SK-N-SH (cell line): ENCODE data around the gene GZMA. TPM values are rescaled to one million over a fixed set of nuclear protein-coding genes. Genes with fewer than 3 reads are reported as not detected.

Experiments
- CTCF ChIA-PET: fragments of 300-600, 350-600 bp; formaldehyde crosslinking; extraction: SDS; loops from one replicate; lab custom pipeline; 2021; lab: Yijun Ruan, JAX
- POLR2A ChIA-PET: fragments of 350-600 bp; sonication (Branson Sonifier 250); formaldehyde crosslinking; extraction: SDS; loops from one replicate; lab custom pipeline; 2020; ENCODE audit warnings: antibody characterized with exemption, inconsistent platforms; lab: Yijun Ruan, JAX
- DNase-seq: peaks from one replicate; pipeline ENCODE4 v3.0.0; 2012
- H2AFZ ChIP-seq: fragments of 200-600 bp; sonication (generic); 2 replicates; pipeline ENCODE4 v1.8.1; 2016; ENCODE audit warnings: antibody characterized with exemption, mild to moderate bottlenecking, low read depth
- H3F3A ChIP-seq: fragments of 200-600 bp; sonication (generic); replicated peaks from 2 replicates; pipeline ENCODE3; 2016; ENCODE audit warnings: antibody characterized with exemption, mild to moderate bottlenecking; ENCODE audit not compliant: insufficient read depth
- H3K27ac ChIP-seq, 2 experiments: fragments of 200-500 bp in 1 of 2; fragments of 200-600 bp in 1 of 2; sonication (Bioruptor generic) in 1 of 2; sonication (generic), shearing (Covaris generic) in 1 of 2; 2 replicates each; pipeline versions ENCODE4 v1.5.1 to v1.6.1; 2014 to 2016; ENCODE audit warnings: low read depth in 2 of 2, inconsistent platforms in 1 of 2, low read length in 1 of 2, mild to moderate bottlenecking in 1 of 2, mixed read lengths in 1 of 2
- H3K27me3 ChIP-seq: fragments of 200-600 bp; sonication (generic), shearing (Covaris generic); 2 replicates; pipeline ENCODE4 v1.6.1; 2016; ENCODE audit warnings: mixed run types; ENCODE audit not compliant: insufficient read depth
- H3K36me3 ChIP-seq, 2 experiments: fragments of 200-500 bp in 1 of 2; fragments of 200-600 bp in 1 of 2; sonication (Bioruptor generic) in 1 of 2; sonication (generic) in 1 of 2; replicated peaks in 1 of 2; 2 replicates each; pipeline versions ENCODE3 to v1.5.1; 2014 to 2016; ENCODE audit warnings: low read length in 1 of 2, mild to moderate bottlenecking in 1 of 2; ENCODE audit not compliant: insufficient read depth in 2 of 2, control insufficient read depth in 1 of 2
- H3K4me1 ChIP-seq, 2 experiments: fragments of 200-500 bp in 1 of 2; fragments of 200-600 bp in 1 of 2; sonication (Bioruptor generic) in 1 of 2; sonication (generic), shearing (Covaris generic) in 1 of 2; 2 replicates each; pipeline versions ENCODE4 v1.5.1 to v1.6.1; 2014 to 2016; ENCODE audit warnings: low read depth in 1 of 2, low read length in 1 of 2, mixed run types in 1 of 2; ENCODE audit not compliant: insufficient read depth in 2 of 2, control insufficient read depth in 1 of 2
- H3K4me2 ChIP-seq: fragments of 200-600 bp; sonication (generic), shearing (Covaris generic); 2 replicates; pipeline ENCODE4 v1.6.1; 2017; ENCODE audit warnings: mixed run types
- H3K4me3 ChIP-seq, 2 experiments: fragments of 200-500 bp in 1 of 2; fragments of 200-600 bp in 1 of 2; sonication (Bioruptor generic) in 1 of 2; sonication (generic), shearing (Covaris generic) in 1 of 2; 2 replicates each; pipeline versions ENCODE4 v1.5.1 to v1.8.1; 2014 to 2016; ENCODE audit warnings: low read depth in 2 of 2, inconsistent platforms in 1 of 2, low read length in 1 of 2, mild to moderate bottlenecking in 1 of 2, mixed read lengths in 1 of 2, moderate library complexity in 1 of 2
- H3K79me2 ChIP-seq: fragments of 200-600 bp; sonication (generic); 2 replicates; pipeline ENCODE4 v1.8.1; 2017; ENCODE audit warnings: mild to moderate bottlenecking; ENCODE audit not compliant: insufficient read depth
- H3K9ac ChIP-seq: fragments of 200-600 bp; sonication (generic); 2 replicates; pipeline ENCODE4 v1.6.1; 2017; ENCODE audit warnings: mixed run types
- H3K9me2 ChIP-seq: fragments of 200-600 bp; sonication (generic); 2 replicates; pipeline ENCODE4 v1.6.1; 2017; ENCODE audit warnings: mixed run types
- H3K9me3 ChIP-seq: fragments of 200-600 bp; sonication (generic); 2 replicates; pipeline ENCODE4 v1.6.1; 2017; ENCODE audit warnings: mixed run types, mild to moderate bottlenecking, moderate library complexity
- H4K20me1 ChIP-seq: fragments of 200-600 bp; sonication (generic); 2 replicates; pipeline ENCODE4 v1.6.1; 2017; ENCODE audit warnings: mild to moderate bottlenecking, mixed run types; ENCODE audit not compliant: insufficient read depth
- ELF1 ChIP-seq: IDR thresholded peaks from 2 replicates; pipeline ENCODE4 v1.4.0; 2012
- EP300 ChIP-seq, 2 experiments: IDR thresholded peaks; 2 replicates each; pipeline versions ENCODE4 v1.4.0 to v1.6.1; 2012; ENCODE audit warnings: borderline replicate concordance in 1 of 2, low read depth in 1 of 2, low read length in 1 of 2
- FOSL2 ChIP-seq: IDR thresholded peaks from 2 replicates; pipeline ENCODE4 v1.4.0; 2012; ENCODE audit warnings: low read depth, mild to moderate bottlenecking, moderate library complexity, borderline replicate concordance
- FOXJ3 ChIP-seq: sonication (generic); formaldehyde crosslinking; IDR thresholded peaks from 2 replicates; pipeline ENCODE4 v1.5.1; 2020; ENCODE audit warnings: mild to moderate bottlenecking, missing genetic modification reagents
- GABPA ChIP-seq: IDR thresholded peaks from 2 replicates; pipeline ENCODE4 v1.4.0; 2012; ENCODE audit warnings: low read depth, mild to moderate bottlenecking
- JUND ChIP-seq: IDR thresholded peaks from 2 replicates; pipeline ENCODE4 v1.4.0; 2012
- MAX ChIP-seq: IDR thresholded peaks from 2 replicates; pipeline ENCODE4 v1.4.0; 2012; ENCODE audit warnings: low read depth
- MEF2A ChIP-seq: IDR thresholded peaks from 2 replicates; pipeline ENCODE4 v1.4.0; 2012; ENCODE audit warnings: low read depth, borderline replicate concordance
- NFIC ChIP-seq: IDR thresholded peaks from 2 replicates; pipeline ENCODE4 v1.4.0; 2012; ENCODE audit warnings: borderline replicate concordance
- NRF1 ChIP-seq: IDR thresholded peaks from 2 replicates; pipeline ENCODE4 v1.6.1; 2012; ENCODE audit warnings: low read depth, mild to moderate bottlenecking, low read length
- PBX3 ChIP-seq: IDR thresholded peaks from 2 replicates; pipeline ENCODE4; 2012
- RCOR1 ChIP-seq: fragments of 150-350 bp; IDR thresholded peaks from 2 replicates; pipeline ENCODE4 v1.6.1; 2017; ENCODE audit warnings: antibody characterized with exemption, low read length
- RFX5 ChIP-seq: IDR thresholded peaks from 2 replicates; pipeline ENCODE4 v1.6.1; 2012; ENCODE audit warnings: mild to moderate bottlenecking, improper control_type of control experiment, low read length
- RXRA ChIP-seq: IDR thresholded peaks from 2 replicates; pipeline ENCODE4 v1.4.0; 2012; ENCODE audit warnings: low read depth, mild to moderate bottlenecking, borderline replicate concordance
- SMC3 ChIP-seq: IDR thresholded peaks from 2 replicates; pipeline ENCODE4 v1.6.1; 2012; ENCODE audit warnings: low read depth, low read length, improper control_type of control experiment
- TAF1 ChIP-seq: IDR thresholded peaks from 2 replicates; pipeline ENCODE4 v1.6.1; 2012; ENCODE audit warnings: low read depth, mild to moderate bottlenecking, low read length, moderate library complexity, borderline replicate concordance
- TCF12 ChIP-seq: IDR thresholded peaks from 2 replicates; pipeline ENCODE4 v1.4.0; 2012
- TEAD4 ChIP-seq: IDR thresholded peaks from 2 replicates; pipeline ENCODE4 v1.4.0; 2012; ENCODE audit warnings: mild to moderate bottlenecking, borderline replicate concordance; ENCODE audit not compliant: insufficient read depth
- USF1 ChIP-seq: IDR thresholded peaks from 2 replicates; pipeline ENCODE4 v1.4.0; 2012; ENCODE audit warnings: low read depth, borderline replicate concordance
- USF2 ChIP-seq: fragments of 150-350 bp; IDR thresholded peaks from 2 replicates; pipeline ENCODE4 v1.6.1; 2017; ENCODE audit warnings: antibody characterized with exemption, low read length, low read depth, borderline replicate concordance
- WGBS: methylation state at CpG from one replicate; pipeline ENCODE4 v1.1.6; 2017; ENCODE audit warnings: low lambda C conversion rate; 5-methylcytosine and 5-hydroxymethylcytosine counted together
- polyA plus RNA-seq, 3 experiments: library from polyadenylated mRNA; depleted of rRNA; stranded (reverse); fragments of >200 nt; gene quantifications; 2 replicates each; pipeline ENCODE4 v1.2.3, GENCODE V29; 2012
- TF ChIP-seq, protein P1 (sequence below): fragments of 150-350 bp; IDR thresholded peaks from 2 replicates; pipeline ENCODE4 v1.6.1; 2016; ENCODE audit warnings: mild to moderate bottlenecking, low read depth, low read length

Gene GZMA
- polyA plus RNA-seq, 1 of the 3 experiments (the other 2 are of a cell fraction) = 0.07 TPM

GRCh38 chr5:55113327-55113726 lies 10.9 kb downstream of the GZMA start (continued):
- TF ChIP-seq MAX = no peak
- TF ChIP-seq, protein P1, sequence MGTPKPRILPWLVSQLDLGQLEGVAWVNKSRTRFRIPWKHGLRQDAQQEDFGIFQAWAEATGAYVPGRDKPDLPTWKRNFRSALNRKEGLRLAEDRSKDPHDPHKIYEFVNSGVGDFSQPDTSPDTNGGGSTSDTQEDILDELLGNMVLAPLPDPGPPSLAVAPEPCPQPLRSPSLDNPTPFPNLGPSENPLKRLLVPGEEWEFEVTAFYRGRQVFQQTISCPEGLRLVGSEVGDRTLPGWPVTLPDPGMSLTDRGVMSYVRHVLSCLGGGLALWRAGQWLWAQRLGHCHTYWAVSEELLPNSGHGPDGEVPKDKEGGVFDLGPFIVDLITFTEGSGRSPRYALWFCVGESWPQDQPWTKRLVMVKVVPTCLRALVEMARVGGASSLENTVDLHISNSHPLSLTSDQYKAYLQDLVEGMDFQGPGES = no peak

GRCh38 chr5:55114061-55114460 lies 11.6 kb downstream of the GZMA start:
- no peak overlapping the region for H3K27ac ChIP-seq
- WGBS = 0% methylated on average over 2 of the region's 3 CpGs

GRCh38 chr5:55123365-55123764 lies 20.9 kb downstream of the GZMA start:
- Histone ChIP-seq H3F3A (no peaks in the 10 kb centered on the region), H3K79me2 (no peaks in the 10 kb centered on the region), H3K9me2 (peaks cover 3% of the 10 kb centered on the region; the same call in 1 of the 2 replicates), H2AFZ (no peak overlapping the region), H3K4me2 (no peak overlapping the region), H3K27ac (no peak overlapping the region), H3K36me3 (no peaks in the 10 kb centered on the region), H3K9me3 (no peaks in the 10 kb centered on the region), H3K27me3 (peaks cover 8% of the 10 kb centered on the region; the same call in 1 of the 2 replicates), H4K20me1 (no peaks in the 10 kb centered on the region), H3K9ac (no peak overlapping the region), H3K4me1 (no peaks in the 10 kb centered on the region; a peak in 1 of 4 replicates), H3K4me3 (no peak overlapping the region)
- ChIA-PET CTCF (no interaction called here), POLR2A (no interaction called here)
- WGBS = 7% methylated on average over 3 of the region's 3 CpGs
- DNase-seq = no peak
- TF ChIP-seq GABPA (no peak), JUND (no peak), USF1 (no peak), RXRA (no peak), USF2 (no peak), ELF1 (no peak), TAF1 (no peak), TCF12 (no peak), NFIC (no peak), EP300 (IDR thresholded peaks at IDR 0.05; ENCODE audit: borderline replicate concordance in 1 of 2, low read depth in 1 of 2, low read length in 1 of 2) (no peak), FOSL2 (no peak)

More at GRCh38 chr5:55114061-55114460, 11.6 kb downstream of the GZMA start:
- no peak for DNase-seq
- ChIA-PET CTCF (no interaction called here), POLR2A (no interaction called here)
- Histone ChIP-seq H3F3A (no peaks in the 10 kb centered on the region), H2AFZ (no peak overlapping the region), H3K4me2 (no peak overlapping the region), H3K9me3 (no peaks in the 10 kb centered on the region), H3K9me2 (no peaks in the 10 kb centered on the region), H3K79me2 (no peaks in the 10 kb centered on the region), H3K27me3 (no peaks in the 10 kb centered on the region; the same call in 1 of the 2 replicates), H3K9ac (no peak overlapping the region), H4K20me1 (no peaks in the 10 kb centered on the region), H3K36me3 (no peaks in the 10 kb centered on the region), H3K4me1 (no peaks in the 10 kb centered on the region), H3K4me3 (no peak overlapping the region)
- TF ChIP-seq NFIC (no peak), NRF1 (no peak), FOXJ3 (no peak), TEAD4 (no peak), RFX5 (no peak), SMC3 (no peak), MEF2A (no peak), FOSL2 (no peak), PBX3 (no peak), RXRA (no peak), RCOR1 (no peak)
- TF ChIP-seq, protein P1 = no peak
